ENCODE measurements around the gene SRGAP3. TPM values are rescaled to one million over a fixed set of nuclear protein-coding genes. Genes with fewer than 3 reads are reported as not detected.

SRGAP3 gene
- total and polyA plus RNA-seq, 8 donors, result 5.1 to 28.9 (median 22.4) TPM

DNA sequence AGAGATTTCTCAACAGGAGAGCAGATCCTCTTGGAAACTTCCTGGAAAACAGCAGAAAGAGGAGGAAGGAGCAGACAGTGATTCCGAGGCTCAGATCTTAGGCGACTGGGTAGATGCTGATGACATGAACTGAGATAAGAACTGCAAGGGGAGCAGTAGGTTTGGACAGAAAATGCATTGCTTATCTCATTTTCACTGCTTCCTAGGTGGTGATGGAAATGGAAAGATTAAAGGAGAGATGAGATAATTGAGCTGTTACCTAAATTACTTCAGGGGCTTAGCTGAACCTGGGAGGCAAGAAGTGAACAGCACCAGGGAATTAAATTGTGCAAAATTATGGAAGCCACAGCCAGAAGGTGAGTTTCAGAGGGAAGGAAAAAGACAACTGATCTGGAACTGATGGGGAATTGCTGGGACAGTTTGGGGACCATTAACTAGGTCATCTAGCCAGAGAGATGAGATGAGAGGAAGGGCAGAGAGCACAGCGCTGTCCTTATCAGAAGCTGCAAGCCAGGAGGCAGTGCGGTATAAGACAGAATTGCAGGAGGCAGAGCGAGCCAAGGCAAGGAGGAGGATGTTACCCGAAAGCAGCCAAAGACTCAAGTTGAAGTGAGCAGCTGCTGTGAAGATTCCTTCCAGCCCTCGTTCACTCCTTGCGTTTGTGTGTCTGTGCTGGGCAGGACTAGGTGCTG is 140.4 kb downstream of the SRGAP3 start:
- TF ChIP-seq, protein P1, sequence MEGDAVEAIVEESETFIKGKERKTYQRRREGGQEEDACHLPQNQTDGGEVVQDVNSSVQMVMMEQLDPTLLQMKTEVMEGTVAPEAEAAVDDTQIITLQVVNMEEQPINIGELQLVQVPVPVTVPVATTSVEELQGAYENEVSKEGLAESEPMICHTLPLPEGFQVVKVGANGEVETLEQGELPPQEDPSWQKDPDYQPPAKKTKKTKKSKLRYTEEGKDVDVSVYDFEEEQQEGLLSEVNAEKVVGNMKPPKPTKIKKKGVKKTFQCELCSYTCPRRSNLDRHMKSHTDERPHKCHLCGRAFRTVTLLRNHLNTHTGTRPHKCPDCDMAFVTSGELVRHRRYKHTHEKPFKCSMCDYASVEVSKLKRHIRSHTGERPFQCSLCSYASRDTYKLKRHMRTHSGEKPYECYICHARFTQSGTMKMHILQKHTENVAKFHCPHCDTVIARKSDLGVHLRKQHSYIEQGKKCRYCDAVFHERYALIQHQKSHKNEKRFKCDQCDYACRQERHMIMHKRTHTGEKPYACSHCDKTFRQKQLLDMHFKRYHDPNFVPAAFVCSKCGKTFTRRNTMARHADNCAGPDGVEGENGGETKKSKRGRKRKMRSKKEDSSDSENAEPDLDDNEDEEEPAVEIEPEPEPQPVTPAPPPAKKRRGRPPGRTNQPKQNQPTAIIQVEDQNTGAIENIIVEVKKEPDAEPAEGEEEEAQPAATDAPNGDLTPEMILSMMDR (IDR thresholded peaks at IDR 0.05), result no peak
- DNase-seq (peak in 1 of 4 donors; percentile 51), ATAC-seq (no peak)

DNA sequence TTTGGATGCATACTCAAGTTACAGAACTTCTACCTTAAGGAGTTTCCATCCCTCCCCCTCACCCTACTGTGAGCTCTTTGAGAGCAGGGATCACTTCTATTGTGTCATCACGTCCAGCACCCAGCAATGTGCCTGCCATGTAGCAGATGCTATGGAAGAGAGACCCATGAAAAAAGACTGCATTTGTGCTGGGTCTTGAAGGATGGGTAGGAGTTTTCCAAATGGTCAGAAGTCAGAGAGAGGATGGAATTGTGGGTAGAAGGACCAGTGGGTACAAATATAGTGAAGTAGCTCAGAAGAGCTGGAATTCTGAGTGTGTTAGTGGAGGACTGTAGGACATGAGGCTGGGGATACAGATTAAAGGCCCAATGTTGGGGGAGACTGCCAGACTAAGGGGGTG is 141.7 kb downstream of the SRGAP3 start:
- TF ChIP-seq, protein P1 (IDR thresholded peaks at IDR 0.05), result no peak
- intact Hi-C loops (cut with DNase I), result no loop called here
- no peaks in the 10 kb centered on the region for H3K36me3 ChIP-seq
- DNase-seq (no peak), ATAC-seq (no peak)
- H3K27me3 ChIP-seq, result no peaks in the 10 kb centered on the region
- no peak overlapping the region for H3K27ac ChIP-seq
- H3K4me1 ChIP-seq, result peaks cover 0 to 8% of the 10 kb centered on the region in 2 donors
- no peak overlapping the region for H3K4me3 ChIP-seq
- H3K9me3 ChIP-seq, result no peaks in the 10 kb centered on the region

More for the DNA sequence above, 140.4 kb downstream of the SRGAP3 start:
- intact Hi-C loops (cut with DNase I), result no loop called here
- Histone ChIP-seq H3K9me3 (no peaks in the 10 kb centered on the region), H3K4me1 (peaks cover 0 to 8% of the 10 kb centered on the region in 2 donors), H3K27ac (no peak overlapping the region), H3K36me3 (no peaks in the 10 kb centered on the region), H3K4me3 (no peak overlapping the region), H3K27me3 (no peaks in the 10 kb centered on the region)

DNA sequence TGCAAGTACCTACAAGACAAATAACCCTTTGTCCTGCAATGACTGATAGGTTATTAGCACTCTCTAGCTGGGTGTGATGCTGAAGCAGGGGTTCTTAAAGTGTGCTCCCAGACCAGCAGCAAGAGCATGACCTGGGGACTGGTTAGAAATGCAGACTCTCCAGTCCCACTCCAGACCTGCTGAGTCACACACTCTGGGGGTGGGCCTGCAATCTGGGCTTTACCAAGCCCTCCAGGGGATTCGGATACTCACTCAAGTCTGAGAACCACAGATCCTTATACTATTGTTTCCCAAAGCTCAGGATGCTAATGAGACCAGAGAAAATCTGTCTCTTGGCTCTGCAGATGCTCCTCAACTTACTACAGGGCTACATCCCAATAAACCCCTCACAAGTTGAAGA is 144.0 kb downstream of the SRGAP3 start:
- Histone ChIP-seq H3K4me3 (no peak overlapping the region), H3K36me3 (no peaks in the 10 kb centered on the region), H3K27me3 (no peaks in the 10 kb centered on the region), H3K4me1 (no peaks in the 10 kb centered on the region), H3K27ac (no peak overlapping the region), H3K9me3 (no peaks in the 10 kb centered on the region)
- TF ChIP-seq, protein P1 (IDR thresholded peaks at IDR 0.05), result no peak
- DNase-seq (no peak), ATAC-seq (peak; percentile 43)
- intact Hi-C loops (cut with DNase I), result no loop called here

DNA sequence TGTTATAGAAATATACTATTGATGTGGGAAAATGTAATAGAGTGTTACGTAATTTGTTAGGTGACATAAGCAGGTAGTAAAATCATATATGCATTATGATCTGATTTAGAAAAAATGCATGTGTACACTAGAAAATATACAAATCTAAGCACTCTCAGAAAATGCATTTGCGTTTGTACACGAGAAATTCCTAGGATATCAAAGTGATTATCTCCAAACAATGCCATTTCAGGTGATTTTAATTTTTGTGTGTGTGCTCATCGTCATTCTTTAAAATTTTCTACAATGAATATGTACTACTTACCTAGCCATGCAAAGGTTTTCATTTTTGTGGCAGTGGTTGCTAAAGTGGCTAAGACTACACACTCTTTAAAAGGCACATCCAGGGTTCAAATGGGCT is 145.3 kb downstream of the SRGAP3 start:
- H3K4me1 ChIP-seq, result no peaks in the 10 kb centered on the region
- no peaks in the 10 kb centered on the region for H3K36me3 ChIP-seq
- H3K9me3 ChIP-seq, result no peaks in the 10 kb centered on the region
- TF ChIP-seq, protein P1 (IDR thresholded peaks at IDR 0.05), result no peak
- no peak for DNase-seq
- H3K4me3 ChIP-seq, result no peak overlapping the region
- intact Hi-C loops (cut with DNase I), result no loop called here
- H3K27me3 ChIP-seq, result no peaks in the 10 kb centered on the region
- no peak overlapping the region for H3K27ac ChIP-seq
- no peak for ATAC-seq

DNA sequence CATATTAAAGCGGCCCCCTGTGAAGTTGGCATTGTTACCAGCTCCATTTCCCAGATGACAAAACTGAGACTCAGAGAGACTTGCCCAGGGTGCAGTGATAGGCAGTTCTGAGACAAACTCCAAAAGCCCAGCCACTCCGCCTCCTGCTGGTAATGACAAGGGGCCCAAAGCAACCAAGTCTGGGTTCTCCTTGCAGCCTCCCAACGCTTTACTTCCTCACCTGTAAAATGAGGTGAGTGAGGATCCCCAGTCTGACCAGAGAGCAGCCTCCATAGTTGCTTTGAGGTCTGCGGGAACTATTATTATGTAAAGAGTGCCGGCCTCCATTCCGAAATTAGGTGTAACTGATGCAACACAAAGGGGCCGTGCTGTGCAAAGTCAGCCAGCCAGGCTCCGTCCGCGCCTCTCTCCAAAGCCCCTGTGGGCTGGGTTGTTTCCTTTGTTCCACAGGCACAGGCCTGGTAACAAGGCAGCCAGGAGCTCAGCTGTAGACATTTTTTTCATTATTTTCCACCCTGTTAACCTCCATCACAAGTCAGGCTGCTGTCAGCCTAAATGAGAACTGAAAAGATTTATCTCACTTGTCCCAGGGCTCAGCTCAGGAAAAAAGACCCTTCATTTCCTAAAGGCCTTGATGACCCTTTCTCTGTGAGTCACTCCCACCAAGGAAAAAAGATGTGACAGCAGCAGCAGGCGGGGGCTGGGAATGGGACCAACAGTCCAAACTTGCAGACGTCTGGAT is 147.0 kb downstream of the SRGAP3 start:
- Histone ChIP-seq H3K4me1 (no peaks in the 10 kb centered on the region), H3K27me3 (no peaks in the 10 kb centered on the region), H3K9me3 (no peaks in the 10 kb centered on the region), H3K27ac (no peak overlapping the region), H3K4me3 (no peak overlapping the region), H3K36me3 (no peaks in the 10 kb centered on the region)
- ATAC-seq, result peak; percentile 30
- TF ChIP-seq, protein P1 (IDR thresholded peaks at IDR 0.05), result no peak
- DNase-seq, result peak in 2 of 4 donors; percentile 77 to 85
- intact Hi-C loops (cut with DNase I), result no loop called here
